Neural progenitor cell (in vitro differentiated cells): ENCODE results near the gene PCSK5.

Experiments
- CTCF ChIP-seq: fragments of 200-600 bp; sonication (generic); IDR thresholded peaks from 2 replicates; pipeline ENCODE4 v1.5.1; 2017; ENCODE audit warnings: antibody characterized with exemption, mild to moderate bottlenecking
- EZH2 ChIP-seq: fragments of 200-600 bp; sonication (generic); IDR thresholded peaks from 2 replicates; pipeline ENCODE4 v1.6.1; 2017; ENCODE audit warnings: antibody characterized with exemption, mild to moderate bottlenecking, moderate library complexity
- EZH2phosphoT487 ChIP-seq: fragments of 200-600 bp; sonication (generic); IDR thresholded peaks from 2 replicates; pipeline ENCODE4 v1.6.1; 2017; ENCODE audit warnings: antibody characterized with exemption

DNA sequence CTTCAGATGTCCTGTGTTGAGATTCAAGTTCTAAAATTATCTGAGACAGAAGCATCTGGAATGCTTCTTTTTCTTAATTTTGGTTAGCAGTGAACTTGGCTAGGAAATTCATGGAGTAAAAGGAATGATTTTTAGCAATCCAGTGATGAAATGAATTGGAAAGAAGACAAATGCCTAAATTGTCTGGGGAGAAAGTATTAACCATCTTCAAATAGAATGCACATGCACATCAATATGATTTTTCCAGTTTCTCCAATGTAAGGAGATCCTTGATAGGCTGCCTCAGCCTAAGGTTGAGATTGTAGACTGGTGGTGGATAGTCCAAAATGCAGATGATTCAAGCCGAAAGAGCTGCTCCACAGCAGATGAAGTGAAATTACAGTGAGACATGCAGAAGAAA lies 106.7 kb downstream of the PCSK5 start:
- TF ChIP-seq CTCF (no peak), EZH2 (no peak), EZH2phosphoT487 (no peak)
